H54 (cell line): ENCODE results near the gene FBXW12.

Experiments used
- DNase-seq: peaks from one replicate; pipeline ENCODE4 v3.0.0; 2011; ENCODE audit warnings: low spot score, mixed read lengths; ENCODE audit not compliant: insufficient read length
- FAIRE-seq: peaks from 3 replicates; lab custom pipeline; 2011; peaks lifted over from hg19 to GRCh38; lab: Jason Lieb, UNC
- POLR2A ChIP-seq: IDR thresholded peaks from 2 replicates; pipeline ENCODE4 v1.6.1; 2011; ENCODE audit warnings: low read depth, mild to moderate bottlenecking, low read length

Gene FBXW12

GRCh38 chr3:48426944-48427629, 55.1 kb downstream of the FBXW12 start:
- DNase-seq (no peak), FAIRE-seq (no peak)
- no peak for TF ChIP-seq POLR2A

- TF ChIP-seq POLR2A = no peak
- FAIRE-seq = no peak
- DNase-seq = no peak
Measured at GRCh38 chr3:48427630-48427962, 55.6 kb downstream of the FBXW12 start.

GRCh38 chr3:48428088-48428571, 56.1 kb downstream of the FBXW12 start:
- TF ChIP-seq POLR2A = no peak
- DNase-seq (no peak), FAIRE-seq (no peak)

- no peak for FAIRE-seq
- DNase-seq = no peak
- no peak for TF ChIP-seq POLR2A
Measured at GRCh38 chr3:48428572-48429316, 56.7 kb downstream of the FBXW12 start.

- TF ChIP-seq POLR2A = no peak
- DNase-seq (peak; percentile 75), FAIRE-seq (no peak)
Measured at GRCh38 chr3:48429317-48429959, 57.4 kb downstream of the FBXW12 start.

- DNase-seq = no peak
- no peak for TF ChIP-seq POLR2A
- FAIRE-seq = no peak
Measured at GRCh38 chr3:48429960-48430707, 58.1 kb downstream of the FBXW12 start, which contains the start of gene PLXNB1. Gene PLXNB1 (minus strand): TSS chr3:48430086. CDS start chr3:48424611, 5,475 bp downstream.

GRCh38 chr3:48430708-48431101, 58.7 kb downstream of the FBXW12 start:
- FAIRE-seq = no peak
- no peak for TF ChIP-seq POLR2A
- no peak for DNase-seq

GRCh38 chr3:48431224-48432029, 59.4 kb downstream of the FBXW12 start:
- no peak for DNase-seq
- no peak for FAIRE-seq
- TF ChIP-seq POLR2A = no peak

- no peak for TF ChIP-seq POLR2A
- DNase-seq (no peak), FAIRE-seq (no peak)
Measured at GRCh38 chr3:48432411-48433371, 60.7 kb downstream of the FBXW12 start.

GRCh38 chr3:48433472-48434118, 61.6 kb downstream of the FBXW12 start:
- DNase-seq = no peak
- FAIRE-seq = no peak
- no peak for TF ChIP-seq POLR2A

GRCh38 chr3:48434591-48435222, 62.7 kb downstream of the FBXW12 start:
- no peak for TF ChIP-seq POLR2A
- DNase-seq (no peak), FAIRE-seq (no peak)
